ENCODE data around the gene IPO9. TPM values are rescaled to one million over a fixed set of nuclear protein-coding genes. Genes with fewer than 3 reads are reported as not detected.

The IPO9 gene
- total RNA-seq, 2 experiments from 2014 or later, result 65.1 to 66.0 TPM

GRCh38 chr1:201790261-201790660 is 38.7 kb upstream of the IPO9 start:
- CTCF ChIA-PET, result interaction anchor here (0.9 to 9.5 kb wide), 8 partner anchors 16 to 231 kb away, joined by 3 to 144 read pairs (median 5); no protein-coding TSS in a partner anchor
- Mint-ChIP-seq H3K9me3 (ENCODE audit: low read depth) (no peaks in the 10 kb centered on the region), H3K27me3 (no peaks in the 10 kb centered on the region), H3K27ac (no peak overlapping the region), H3K36me3 (ENCODE audit: low read depth) (no peaks in the 10 kb centered on the region), H3K4me3 (no peak overlapping the region), H3K4me1 (peaks cover 6% of the 10 kb centered on the region)
- intact Hi-C loops (cut with DNase I, micrococcal nuclease), result no loop called here
- no peak for ATAC-seq
- POLR2A ChIA-PET, result no interaction called here
- DNase-seq, result no peak

- H3K36me3 Mint-ChIP-seq (ENCODE audit: low read depth), result no peaks in the 10 kb centered on the region
- no peaks in the 10 kb centered on the region for H3K9me3 Mint-ChIP-seq (ENCODE audit: low read depth)
- H3K4me3 Mint-ChIP-seq, result no peak overlapping the region
- H3K27me3 Mint-ChIP-seq, result no peaks in the 10 kb centered on the region
- ChIA-PET CTCF (interaction anchor here (0.6 to 9.5 kb wide), 11 partner anchors 8 to 385 kb away, joined by 3 to 144 read pairs (median 4); no protein-coding TSS in a partner anchor), POLR2A (no interaction called here)
- H3K4me1 Mint-ChIP-seq, result peaks cover 6% of the 10 kb centered on the region
- DNase-seq, result no peak
- H3K27ac Mint-ChIP-seq, result no peak overlapping the region
- intact Hi-C loops (cut with DNase I, micrococcal nuclease), result no loop called here
- ATAC-seq, result no peak
Measured at GRCh38 chr1:201791051-201791778, 37.7 kb upstream of the IPO9 start.

- H3K27ac Mint-ChIP-seq, result no peak overlapping the region
- H3K27me3 Mint-ChIP-seq, result no peaks in the 10 kb centered on the region
- no peak for ATAC-seq
- no peaks in the 10 kb centered on the region for H3K36me3 Mint-ChIP-seq (ENCODE audit: low read depth)
- ChIA-PET POLR2A (no interaction called here), CTCF (interaction anchor here (0.6 to 9.5 kb wide), 9 partner anchors 8 to 386 kb away, joined by 3 to 144 read pairs (median 4); no protein-coding TSS in a partner anchor)
- DNase-seq, result peak; percentile 37
- no peaks in the 10 kb centered on the region for H3K9me3 Mint-ChIP-seq (ENCODE audit: low read depth)
- peaks cover 6% of the 10 kb centered on the region for H3K4me1 Mint-ChIP-seq
- H3K4me3 Mint-ChIP-seq, result no peak overlapping the region
- intact Hi-C loops (cut with DNase I, micrococcal nuclease), result no loop called here
Measured at GRCh38 chr1:201791779-201792173, 37.2 kb upstream of the IPO9 start.

GRCh38 chr1:201792534-201793305 is 36.2 kb upstream of the IPO9 start:
- no peak overlapping the region for H3K4me3 Mint-ChIP-seq
- no peaks in the 10 kb centered on the region for H3K27me3 Mint-ChIP-seq
- intact Hi-C loops (cut with DNase I, micrococcal nuclease), result loop anchor here (1.0 kb wide), 3 partner anchors 83 to 262 kb away; no protein-coding TSS in a partner anchor
- peak; percentile 72 for DNase-seq
- H3K9me3 Mint-ChIP-seq (ENCODE audit: low read depth), result no peaks in the 10 kb centered on the region
- ATAC-seq, result peak; percentile 80
- no peaks in the 10 kb centered on the region for H3K36me3 Mint-ChIP-seq (ENCODE audit: low read depth)
- CTCF ChIA-PET, result interaction anchor here (0.6 to 9.5 kb wide), 22 partner anchors 9 to 265 kb away, joined by 3 to 144 read pairs (median 3); no protein-coding TSS in a partner anchor
- POLR2A ChIA-PET, result no interaction called here
- H3K27ac Mint-ChIP-seq, result no peak overlapping the region
- H3K4me1 Mint-ChIP-seq, result peaks cover 6% of the 10 kb centered on the region

GRCh38 chr1:201793306-201793925 is 35.5 kb upstream of the IPO9 start:
- ChIA-PET POLR2A (no interaction called here), CTCF (interaction anchor here (0.6 to 9.5 kb wide), 23 partner anchors 10 to 233 kb away, joined by 3 to 144 read pairs (median 3); no protein-coding TSS in a partner anchor)
- Mint-ChIP-seq H3K9me3 (ENCODE audit: low read depth) (no peaks in the 10 kb centered on the region), H3K27me3 (no peaks in the 10 kb centered on the region), H3K36me3 (ENCODE audit: low read depth) (no peaks in the 10 kb centered on the region), H3K4me1 (peaks cover 6% of the 10 kb centered on the region), H3K27ac (no peak overlapping the region), H3K4me3 (no peak overlapping the region)
- ATAC-seq (no peak), DNase-seq (no peak)
- intact Hi-C loops (cut with DNase I, micrococcal nuclease), result loop anchor here (1.0 kb wide), 3 partner anchors 84 to 263 kb away; no protein-coding TSS in a partner anchor

GRCh38 chr1:201795066-201795465 is 33.9 kb upstream of the IPO9 start:
- H3K9me3 Mint-ChIP-seq (ENCODE audit: low read depth), result no peaks in the 10 kb centered on the region
- no peak overlapping the region for H3K27ac Mint-ChIP-seq
- no peak overlapping the region for H3K4me3 Mint-ChIP-seq
- H3K27me3 Mint-ChIP-seq, result no peaks in the 10 kb centered on the region
- no peaks in the 10 kb centered on the region for H3K36me3 Mint-ChIP-seq (ENCODE audit: low read depth)
- DNase-seq, result no peak
- H3K4me1 Mint-ChIP-seq, result peaks cover 6% of the 10 kb centered on the region
- intact Hi-C loops (cut with DNase I, micrococcal nuclease), result no loop called here
- ATAC-seq, result no peak
- POLR2A ChIA-PET, result no interaction called here
- CTCF ChIA-PET, result interaction anchor here (0.6 to 9.5 kb wide), 11 partner anchors 9 to 656 kb away, joined by 3 to 144 read pairs (median 4); no protein-coding TSS in a partner anchor

- intact Hi-C loops (cut with DNase I, micrococcal nuclease), result no loop called here
- no peaks in the 10 kb centered on the region for H3K36me3 Mint-ChIP-seq (ENCODE audit: low read depth)
- POLR2A ChIA-PET, result no interaction called here
- no peak overlapping the region for H3K27ac Mint-ChIP-seq
- H3K9me3 Mint-ChIP-seq (ENCODE audit: low read depth), result no peaks in the 10 kb centered on the region
- CTCF ChIA-PET, result no interaction called here
- no peak for ATAC-seq
- H3K4me1 Mint-ChIP-seq, result no peaks in the 10 kb centered on the region
- H3K4me3 Mint-ChIP-seq, result no peak overlapping the region
- no peak for DNase-seq
- H3K27me3 Mint-ChIP-seq, result no peaks in the 10 kb centered on the region
Measured at GRCh38 chr1:201800246-201800645, 28.7 kb upstream of the IPO9 start.

- no peak for ATAC-seq
- Mint-ChIP-seq H3K36me3 (ENCODE audit: low read depth) (peaks cover 2% of the 10 kb centered on the region), H3K4me3 (no peak overlapping the region), H3K27me3 (no peaks in the 10 kb centered on the region), H3K4me1 (no peaks in the 10 kb centered on the region), H3K9me3 (ENCODE audit: low read depth) (no peaks in the 10 kb centered on the region), H3K27ac (no peak overlapping the region)
- no peak for DNase-seq
- intact Hi-C loops (cut with DNase I, micrococcal nuclease), result no loop called here
- POLR2A ChIA-PET, result no interaction called here
- CTCF ChIA-PET, result interaction anchor here (0.7 to 5.5 kb wide), 3 partner anchors 13 to 103 kb away, joined by 3 to 24 read pairs (median 3); no protein-coding TSS in a partner anchor
Measured at GRCh38 chr1:201806801-201807200, 22.2 kb upstream of the IPO9 start.

GRCh38 chr1:201807958-201808632 is 20.9 kb upstream of the IPO9 start:
- intact Hi-C loops (cut with DNase I, micrococcal nuclease), result no loop called here
- Mint-ChIP-seq H3K9me3 (ENCODE audit: low read depth) (no peaks in the 10 kb centered on the region), H3K27ac (no peak overlapping the region), H3K27me3 (no peaks in the 10 kb centered on the region), H3K36me3 (ENCODE audit: low read depth) (peaks cover 2% of the 10 kb centered on the region), H3K4me1 (no peaks in the 10 kb centered on the region), H3K4me3 (no peak overlapping the region)
- DNase-seq, result no peak
- no peak for ATAC-seq
- ChIA-PET CTCF (interaction anchor here (5.5 kb wide), 1 partner anchor 14 kb away, joined by 24 read pairs; no protein-coding TSS in a partner anchor), POLR2A (no interaction called here)

GRCh38 chr1:201808633-201808990 is 20.3 kb upstream of the IPO9 start:
- no peaks in the 10 kb centered on the region for H3K9me3 Mint-ChIP-seq (ENCODE audit: low read depth)
- H3K4me3 Mint-ChIP-seq, result no peak overlapping the region
- POLR2A ChIA-PET, result no interaction called here
- no peaks in the 10 kb centered on the region for H3K4me1 Mint-ChIP-seq
- DNase-seq (no peak), ATAC-seq (no peak)
- intact Hi-C loops (cut with DNase I, micrococcal nuclease), result no loop called here
- no peaks in the 10 kb centered on the region for H3K27me3 Mint-ChIP-seq
- H3K27ac Mint-ChIP-seq, result no peak overlapping the region
- CTCF ChIA-PET, result interaction anchor here (5.5 kb wide), 1 partner anchor 14 kb away, joined by 24 read pairs; no protein-coding TSS in a partner anchor
- peaks cover 2% of the 10 kb centered on the region for H3K36me3 Mint-ChIP-seq (ENCODE audit: low read depth)

GRCh38 chr1:201809876-201810275 is 19.1 kb upstream of the IPO9 start:
- DNase-seq, result no peak
- no peak overlapping the region for H3K27ac Mint-ChIP-seq
- no peak overlapping the region for H3K4me3 Mint-ChIP-seq
- ChIA-PET CTCF (no interaction called here), POLR2A (no interaction called here)
- ATAC-seq, result no peak
- H3K36me3 Mint-ChIP-seq (ENCODE audit: low read depth), result peaks cover 2% of the 10 kb centered on the region
- intact Hi-C loops (cut with DNase I, micrococcal nuclease), result no loop called here
- H3K9me3 Mint-ChIP-seq (ENCODE audit: low read depth), result no peaks in the 10 kb centered on the region
- H3K4me1 Mint-ChIP-seq, result no peaks in the 10 kb centered on the region
- H3K27me3 Mint-ChIP-seq, result no peaks in the 10 kb centered on the region

Data from activated CD4-positive, alpha-beta T cell treated with anti-CD3 and anti-CD28 coated beads for 36 hours (primary cell).